B cell (primary cell): Measurements from ENCODE around the gene DYRK1A. TPM values are rescaled to one million over a fixed set of nuclear protein-coding genes. Genes with fewer than 3 reads are reported as not detected.

ENCODE experiments used
- ATAC-seq: fragments of 200-7000 bp; cut with Tn5 transposase; one replicate; pipeline ENCODE4 v1.10.0; 2021; ENCODE audit warnings: low read depth, mild to moderate bottlenecking, moderate number of reproducible peaks, moderate library complexity
- CTCF ChIA-PET: fragments of 350-600 bp; sonication (Branson Sonifier 250); formaldehyde crosslinking; loops from one replicate; lab custom pipeline; 2021; ENCODE audit warnings: antibody characterized with exemption, inconsistent platforms; lab: Charles Lee
- POLR2A ChIA-PET: fragments of 350-600 bp; sonication (Branson Sonifier 250); formaldehyde crosslinking; loops from one replicate; lab custom pipeline; 2021; ENCODE audit warnings: antibody characterized with exemption; lab: Charles Lee
- DNase-seq: peaks from one replicate; pipeline ENCODE4 v3.0.0; 2013
- H2AFZ ChIP-seq: 2 replicates; pipeline ENCODE4 v1.6.1; 2012; ENCODE audit warnings: mild to moderate bottlenecking, low read depth, low read length; ENCODE audit not compliant: insufficient read depth, poor library complexity, severe bottlenecking
- H3K27ac ChIP-seq, 2 donors: 1 replicate in 1 of 2; 2 replicates in 1 of 2; pipeline ENCODE4 v1.5.1; 2012 to 2013; ENCODE audit warnings: low read length in 2 of 2, mild to moderate bottlenecking in 2 of 2, moderate library complexity in 1 of 2
- H3K27me3 ChIP-seq, 4 experiments: fragments of 200-600 bp in 1 of 4; sonication (generic) in 1 of 4; replicated peaks in 1 of 4; 1 replicate in 2 of 4; 2 replicates in 2 of 4; pipeline versions ENCODE4 v1.6.1 to v1.7.0; 2013 to 2016; ENCODE audit warnings: low read length in 3 of 4, mild to moderate bottlenecking in 2 of 4, mixed read lengths in 1 of 4, moderate library complexity in 1 of 4; ENCODE audit not compliant: insufficient read depth in 4 of 4, control insufficient read depth in 3 of 4; ENCODE audit errors: control extremely low read depth in 1 of 4
- H3K36me3 ChIP-seq, 2 experiments: replicated peaks in 1 of 2; 1 replicate in 1 of 2; 2 replicates in 1 of 2; pipeline versions ENCODE4 v1.6.1 to v1.7.1; 2013; ENCODE audit warnings: low read length in 1 of 2; ENCODE audit not compliant: insufficient read depth in 2 of 2, control insufficient read depth in 1 of 2; ENCODE audit errors: control extremely low read depth in 1 of 2, extremely low read depth in 1 of 2
- H3K4me1 ChIP-seq, 2 donors: fragments of 200-600 bp in 1 of 2; sonication (generic) in 1 of 2; 1 replicate in 1 of 2; 2 replicates in 1 of 2; pipeline versions ENCODE4 v1.5.1 to v1.6.1; 2013 to 2017; ENCODE audit warnings: low read length in 2 of 2; ENCODE audit not compliant: control insufficient read depth in 2 of 2, insufficient read depth in 2 of 2
- H3K4me2 ChIP-seq: replicated peaks from 2 replicates; pipeline ENCODE3; 2012; ENCODE audit warnings: mild to moderate bottlenecking, low read depth, low read length; ENCODE audit not compliant: poor library complexity, severe bottlenecking
- H3K4me3 ChIP-seq, 5 experiments: fragments of 200-600 bp in 1 of 5; sonication (generic) in 1 of 5; 1 replicate in 3 of 5; 2 replicates in 2 of 5; pipeline versions ENCODE4 v1.5.1 to v1.7.0; 2011 to 2016; ENCODE audit warnings: low read length in 4 of 5, mild to moderate bottlenecking in 4 of 5, low read depth in 2 of 5, control low read depth in 1 of 5, moderate library complexity in 1 of 5; ENCODE audit not compliant: insufficient read depth in 1 of 5; ENCODE audit errors: control extremely low read depth in 1 of 5, extremely low read depth in 1 of 5
- H3K79me2 ChIP-seq: fragments of 200-600 bp; sonication (generic); one replicate; pipeline ENCODE4 v1.6.0; 2016; ENCODE audit warnings: low read length; ENCODE audit not compliant: control insufficient read depth, insufficient read depth
- H3K9ac ChIP-seq: fragments of 200-600 bp; sonication (generic); 2 replicates; pipeline ENCODE4 v1.6.1; 2017; ENCODE audit warnings: mild to moderate bottlenecking, low read length, moderate library complexity
- H3K9me3 ChIP-seq, 3 donors: one replicate each; pipeline versions ENCODE4 v1.6.1 to v1.7.1; 2013; ENCODE audit warnings: low read length in 2 of 3; ENCODE audit not compliant: control insufficient read depth in 2 of 3, insufficient read depth in 1 of 3; ENCODE audit errors: control extremely low read depth in 1 of 3
- H4K20me1 ChIP-seq: 2 replicates; pipeline ENCODE4 v1.6.0; 2012; ENCODE audit warnings: mild to moderate bottlenecking, low read length; ENCODE audit not compliant: insufficient read depth, control insufficient read depth, poor library complexity, severe bottlenecking
- H3K27ac Mint-ChIP-seq: one replicate; pipeline ENCODE4 v1.8.0; 2021; ENCODE audit warnings: mixed read lengths
- H3K27me3 Mint-ChIP-seq: one replicate; pipeline ENCODE4 v1.8.0; 2021; ENCODE audit warnings: mixed read lengths
- H3K4me1 Mint-ChIP-seq: one replicate; pipeline ENCODE4 v1.8.0; 2021; ENCODE audit warnings: mixed read lengths
- H3K4me3 Mint-ChIP-seq: one replicate; pipeline ENCODE4 v1.8.0; 2021; ENCODE audit warnings: mixed read lengths
- H3K9me3 Mint-ChIP-seq: one replicate; pipeline ENCODE4 v1.8.0; 2022; ENCODE audit warnings: mixed read lengths; ENCODE audit not compliant: insufficient read depth
- EZH2 ChIP-seq: IDR thresholded peaks from 2 replicates; pipeline ENCODE4 v1.6.1; 2012; ENCODE audit warnings: borderline replicate concordance, low read depth, mild to moderate bottlenecking, moderate library complexity, low read length; ENCODE audit not compliant: insufficient read depth, poor library complexity, severe bottlenecking
- WGBS: methylation state at CpG from one replicate; pipeline ENCODE4 v1.1.5; 2013; ENCODE audit warnings: missing lambda C conversion rate; ENCODE audit not compliant: insufficient coverage; 5-methylcytosine and 5-hydroxymethylcytosine counted together
- intact Hi-C: fragments of 100-400 bp; cut with micrococcal nuclease; formaldehyde crosslinking; loops from one replicate; pipeline ENCODE4 v1.10.0; 2022
- polyA plus RNA-seq: library from polyadenylated mRNA; depleted of rRNA; stranded (reverse); fragments of >200 nt; gene quantifications from 2 replicates; pipeline ENCODE4 v1.2.3, GENCODE V29; 2012
- total RNA-seq, 2 donors: library from RNA; stranded (reverse); fragments of 120-200 nt in 1 of 2; gene quantifications; 1 replicate in 1 of 2; 2 replicates in 1 of 2; pipeline versions ENCODE4 v1.2.3 to v1.2.4, GENCODE V29; 2013 to 2022
- TF ChIP-seq, protein P1 (sequence below): fragments of 200-600 bp; IDR thresholded peaks from one replicate; pipeline ENCODE4 v1.8.0; 2022; ENCODE audit warnings: antibody characterized with exemption, mild to moderate bottlenecking

Gene DYRK1A
- total and polyA plus RNA-seq, 2 donors (not counting 1 experiment from before 2014, with no cell fraction given): 46.6 to 147 TPM

DNA sequence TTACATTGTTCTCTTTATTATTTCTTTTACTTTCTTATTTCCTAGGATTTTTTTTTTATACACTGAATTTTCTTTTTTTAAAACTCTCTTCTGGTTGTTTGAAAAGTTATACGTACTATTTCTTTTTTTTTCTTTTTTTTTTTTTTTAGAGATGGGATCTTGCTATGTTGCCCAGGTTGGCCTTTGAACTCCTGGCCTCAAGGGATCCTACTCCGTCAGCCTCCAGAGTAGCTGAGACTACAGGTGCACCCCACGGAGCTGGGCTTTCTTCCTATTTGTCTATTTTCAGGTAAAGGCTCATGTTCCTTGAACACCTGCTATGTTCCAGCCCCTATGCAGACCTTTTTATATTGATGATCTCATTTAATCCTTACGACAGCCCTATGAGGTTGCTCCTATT is 29.4 kb upstream of the DYRK1A start:
- Histone ChIP-seq H3K4me3 (no peak overlapping the region), H3K4me2 (no peak overlapping the region), H3K36me3 (no peaks in the 10 kb centered on the region), H3K27ac (no peak overlapping the region), H3K79me2 (no peaks in the 10 kb centered on the region), H4K20me1 (no peaks in the 10 kb centered on the region), H3K27me3 (no peaks in the 10 kb centered on the region), H3K9me3 (peaks cover 0 to 4% (median 2%) of the 10 kb centered on the region in 3 donors), H3K9ac (no peak overlapping the region), H3K4me1 (no peaks in the 10 kb centered on the region), H2AFZ (no peak overlapping the region)
- H3K27ac Mint-ChIP-seq: no peak overlapping the region
- peaks cover 12% of the 10 kb centered on the region for H3K27me3 Mint-ChIP-seq
- no peaks in the 10 kb centered on the region for H3K4me1 Mint-ChIP-seq
- no peak overlapping the region for H3K4me3 Mint-ChIP-seq
- 100% methylated on average over 1 of the region's 4 CpGs for WGBS
- DNase-seq (no peak), ATAC-seq (no peak)
- H3K9me3 Mint-ChIP-seq: no peaks in the 10 kb centered on the region
- CTCF ChIA-PET: no interaction called here
- intact Hi-C loops: no loop called here
- POLR2A ChIA-PET: no interaction called here
- TF ChIP-seq, protein P1, sequence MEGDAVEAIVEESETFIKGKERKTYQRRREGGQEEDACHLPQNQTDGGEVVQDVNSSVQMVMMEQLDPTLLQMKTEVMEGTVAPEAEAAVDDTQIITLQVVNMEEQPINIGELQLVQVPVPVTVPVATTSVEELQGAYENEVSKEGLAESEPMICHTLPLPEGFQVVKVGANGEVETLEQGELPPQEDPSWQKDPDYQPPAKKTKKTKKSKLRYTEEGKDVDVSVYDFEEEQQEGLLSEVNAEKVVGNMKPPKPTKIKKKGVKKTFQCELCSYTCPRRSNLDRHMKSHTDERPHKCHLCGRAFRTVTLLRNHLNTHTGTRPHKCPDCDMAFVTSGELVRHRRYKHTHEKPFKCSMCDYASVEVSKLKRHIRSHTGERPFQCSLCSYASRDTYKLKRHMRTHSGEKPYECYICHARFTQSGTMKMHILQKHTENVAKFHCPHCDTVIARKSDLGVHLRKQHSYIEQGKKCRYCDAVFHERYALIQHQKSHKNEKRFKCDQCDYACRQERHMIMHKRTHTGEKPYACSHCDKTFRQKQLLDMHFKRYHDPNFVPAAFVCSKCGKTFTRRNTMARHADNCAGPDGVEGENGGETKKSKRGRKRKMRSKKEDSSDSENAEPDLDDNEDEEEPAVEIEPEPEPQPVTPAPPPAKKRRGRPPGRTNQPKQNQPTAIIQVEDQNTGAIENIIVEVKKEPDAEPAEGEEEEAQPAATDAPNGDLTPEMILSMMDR: no peak
- no peak for TF ChIP-seq EZH2

DNA sequence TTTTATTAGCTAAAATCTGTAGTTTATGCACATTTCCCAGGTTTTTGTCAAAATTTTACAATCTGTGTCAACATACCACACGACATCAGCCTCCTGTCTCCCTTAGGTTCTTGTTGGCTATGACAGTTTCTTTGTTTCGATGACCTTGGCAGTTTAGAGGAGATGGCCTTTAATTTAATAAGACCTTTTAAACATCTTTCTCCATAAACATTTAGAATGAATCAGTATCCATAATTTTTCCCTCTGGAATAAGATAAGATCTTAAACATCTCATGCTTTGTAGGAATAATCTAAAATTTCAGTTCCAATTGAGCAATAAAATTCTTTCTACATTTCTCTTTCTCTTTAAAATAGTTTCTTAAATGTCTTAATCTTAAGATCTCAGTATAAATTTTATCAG is 28.7 kb upstream of the DYRK1A start:
- ATAC-seq (no peak), DNase-seq (no peak)
- peaks cover 12% of the 10 kb centered on the region for H3K27me3 Mint-ChIP-seq
- CTCF ChIA-PET: no interaction called here
- Histone ChIP-seq H2AFZ (no peak overlapping the region), H3K79me2 (no peaks in the 10 kb centered on the region), H3K36me3 (no peaks in the 10 kb centered on the region), H4K20me1 (no peaks in the 10 kb centered on the region), H3K4me1 (no peaks in the 10 kb centered on the region), H3K27me3 (no peaks in the 10 kb centered on the region), H3K4me3 (no peak overlapping the region), H3K9me3 (peaks cover 0 to 11% (median 2%) of the 10 kb centered on the region in 3 donors), H3K27ac (no peak overlapping the region), H3K4me2 (no peak overlapping the region), H3K9ac (no peak overlapping the region)
- TF ChIP-seq, protein P1: no peak
- no peak for TF ChIP-seq EZH2
- no peak overlapping the region for H3K4me3 Mint-ChIP-seq
- no CpG with 5 or more reads among the region's 2 CpGs for WGBS
- no peaks in the 10 kb centered on the region for H3K4me1 Mint-ChIP-seq
- POLR2A ChIA-PET: no interaction called here
- intact Hi-C loops: no loop called here
- H3K9me3 Mint-ChIP-seq: no peaks in the 10 kb centered on the region
- no peak overlapping the region for H3K27ac Mint-ChIP-seq
